ENCODE results near the gene ANO3. TPM values are rescaled to one million over a fixed set of nuclear protein-coding genes. Genes with fewer than 3 reads are reported as not detected.

The ANO3 gene
- polyA plus RNA-seq, 1 experiment: 0.02 TPM

GRCh38 chr11:26569646-26570045 lies 237.7 kb downstream of the ANO3 start:
- ChIA-PET CTCF (no interaction called here), POLR2A (no interaction called here)
- no peaks in the 10 kb centered on the region for H3K9me3 ChIP-seq (ENCODE audit: control insufficient read depth, insufficient read depth, low read length)
- TF ChIP-seq CTCF (IDR thresholded peaks at IDR 0.05; ENCODE audit: low read depth, low read length): no peak
- no peak overlapping the region for H3K4me3 ChIP-seq (ENCODE audit: low read depth, low read length)
- no peaks in the 10 kb centered on the region for H3K27me3 ChIP-seq (ENCODE audit: control insufficient read depth, insufficient read depth, low read length)
- no peak for DNase-seq (ENCODE audit: low read depth, low spot score)
- H3K27ac ChIP-seq (ENCODE audit: low read depth, low read length): no peak overlapping the region

- ChIA-PET CTCF (no interaction called here), POLR2A (no interaction called here)
- DNase-seq (ENCODE audit: low read depth, low spot score): no peak
- no peak for TF ChIP-seq CTCF (IDR thresholded peaks at IDR 0.05; ENCODE audit: low read depth, low read length)
- Histone ChIP-seq H3K9me3 (ENCODE audit: control insufficient read depth, insufficient read depth, low read length) (no peaks in the 10 kb centered on the region), H3K27me3 (ENCODE audit: control insufficient read depth, insufficient read depth, low read length) (no peaks in the 10 kb centered on the region), H3K27ac (ENCODE audit: low read depth, low read length) (no peak within 1 kb of the TSS), H3K4me3 (ENCODE audit: low read depth, low read length) (no peak within 1 kb of the TSS)
Measured at GRCh38 chr11:26571861-26572654, 240.1 kb downstream of the ANO3 start, which contains the start of gene MUC15. MUC15 (minus strand) TSS chr11:26572263; CDS start chr11:26567094, 5,169 bp downstream.

- no peak overlapping the region for H3K4me3 ChIP-seq (ENCODE audit: low read depth, low read length)
- no peak overlapping the region for H3K27ac ChIP-seq (ENCODE audit: low read depth, low read length)
- no peaks in the 10 kb centered on the region for H3K27me3 ChIP-seq (ENCODE audit: control insufficient read depth, insufficient read depth, low read length)
- POLR2A ChIA-PET: no interaction called here
- TF ChIP-seq CTCF (IDR thresholded peaks at IDR 0.05; ENCODE audit: low read depth, low read length): no peak
- H3K9me3 ChIP-seq (ENCODE audit: control insufficient read depth, insufficient read depth, low read length): no peaks in the 10 kb centered on the region
- DNase-seq (ENCODE audit: low read depth, low spot score): no peak
- CTCF ChIA-PET: interaction anchor here (0.6 kb wide), 2 partner anchors 85 to 240 kb away, joined by 3 to 5 read pairs; no protein-coding TSS in a partner anchor
Measured at GRCh38 chr11:26572770-26573402, 241.0 kb downstream of the ANO3 start.

GRCh38 chr11:26573896-26574295 lies 242.0 kb downstream of the ANO3 start:
- no peak for DNase-seq (ENCODE audit: low read depth, low spot score)
- no peak overlapping the region for H3K27ac ChIP-seq (ENCODE audit: low read depth, low read length)
- ChIA-PET POLR2A (no interaction called here), CTCF (no interaction called here)
- H3K4me3 ChIP-seq (ENCODE audit: low read depth, low read length): no peak overlapping the region
- TF ChIP-seq CTCF (IDR thresholded peaks at IDR 0.05; ENCODE audit: low read depth, low read length): no peak
- H3K27me3 ChIP-seq (ENCODE audit: control insufficient read depth, insufficient read depth, low read length): no peaks in the 10 kb centered on the region
- H3K9me3 ChIP-seq (ENCODE audit: control insufficient read depth, insufficient read depth, low read length): no peaks in the 10 kb centered on the region

- ChIA-PET POLR2A (no interaction called here), CTCF (no interaction called here)
- Histone ChIP-seq H3K27me3 (ENCODE audit: control insufficient read depth, insufficient read depth, low read length) (no peaks in the 10 kb centered on the region), H3K4me3 (ENCODE audit: low read depth, low read length) (no peak overlapping the region), H3K9me3 (ENCODE audit: control insufficient read depth, insufficient read depth, low read length) (no peaks in the 10 kb centered on the region), H3K27ac (ENCODE audit: low read depth, low read length) (no peak overlapping the region)
- TF ChIP-seq CTCF (IDR thresholded peaks at IDR 0.05; ENCODE audit: low read depth, low read length): no peak
- no peak for DNase-seq (ENCODE audit: low read depth, low spot score)
Measured at GRCh38 chr11:26575946-26576345, 244.0 kb downstream of the ANO3 start.

Measured in AG04450 (cell line).